H9 (cell line): ENCODE measurements around the gene PC. TPM values are rescaled to one million over a fixed set of nuclear protein-coding genes. Genes with fewer than 3 reads are reported as not detected.

Source experiments
- DNase-seq: peaks from one replicate; pipeline ENCODE4 v3.0.0-alpha.2; 2017
- H2AFZ ChIP-seq: one replicate; pipeline ENCODE4 v1.6.1; 2013; ENCODE audit warnings: mild to moderate bottlenecking, low read length, control low read depth, moderate library complexity
- H2AK5ac ChIP-seq: 2 replicates; pipeline ENCODE4 v1.6.1; 2013; ENCODE audit warnings: low read length, control low read depth, mixed read lengths; ENCODE audit not compliant: insufficient read length
- H2BK120ac ChIP-seq: one replicate; pipeline ENCODE4 v1.6.1; 2013; ENCODE audit warnings: low read depth, mild to moderate bottlenecking, low read length, control low read depth, inconsistent platforms; ENCODE audit not compliant: poor library complexity, severe bottlenecking
- H2BK12ac ChIP-seq: 2 replicates; pipeline ENCODE4 v1.6.1; 2013; ENCODE audit warnings: low read length, control low read depth, mixed read lengths, low read depth; ENCODE audit not compliant: insufficient read length
- H2BK15ac ChIP-seq: 2 replicates; pipeline ENCODE4 v1.6.1; 2013; ENCODE audit warnings: low read depth, low read length, control low read depth
- H2BK20ac ChIP-seq: one replicate; pipeline ENCODE4 v1.6.1; 2013; ENCODE audit warnings: low read depth, mild to moderate bottlenecking, low read length, control low read depth, inconsistent platforms; ENCODE audit not compliant: poor library complexity, severe bottlenecking
- H2BK5ac ChIP-seq: 2 replicates; pipeline ENCODE4 v1.6.1; 2013; ENCODE audit warnings: low read length, control low read depth, mixed read lengths; ENCODE audit not compliant: insufficient read length
- H3K14ac ChIP-seq: 2 replicates; pipeline ENCODE4 v1.6.1; 2013; ENCODE audit warnings: low read length, control low read depth; ENCODE audit not compliant: insufficient read depth
- H3K18ac ChIP-seq: 2 replicates; pipeline ENCODE4 v1.6.1; 2013; ENCODE audit warnings: low read depth, mild to moderate bottlenecking, mixed read lengths, low read length, control low read depth; ENCODE audit not compliant: insufficient read length
- H3K23ac ChIP-seq: 2 replicates; pipeline ENCODE4 v1.6.1; 2013; ENCODE audit warnings: low read length, control low read depth, mixed read lengths, low read depth; ENCODE audit not compliant: insufficient read length
- H3K23me2 ChIP-seq: 2 replicates; pipeline ENCODE4 v1.6.1; 2013; ENCODE audit warnings: low read depth, mild to moderate bottlenecking, mixed read lengths, low read length, control low read depth; ENCODE audit not compliant: insufficient read length, poor library complexity, severe bottlenecking
- H3K27ac ChIP-seq: 2 replicates; pipeline ENCODE4 v1.5.1; 2013; ENCODE audit warnings: low read length, control low read depth, mixed read lengths, low read depth; ENCODE audit not compliant: insufficient read length
- H3K27me3 ChIP-seq: 2 replicates; pipeline ENCODE4 v1.6.1; 2013; ENCODE audit warnings: low read length, control low read depth, inconsistent platforms; ENCODE audit not compliant: insufficient read depth
- H3K4ac ChIP-seq: 2 replicates; pipeline ENCODE4 v1.6.1; 2013; ENCODE audit warnings: low read depth, mild to moderate bottlenecking, control low read depth, inconsistent platforms, low read length, moderate library complexity
- H3K4me1 ChIP-seq: 2 replicates; pipeline ENCODE4 v1.6.1; 2013; ENCODE audit warnings: low read length, control low read depth, inconsistent platforms; ENCODE audit not compliant: insufficient read depth
- H3K4me2 ChIP-seq: 2 replicates; pipeline ENCODE4 v1.6.1; 2013; ENCODE audit warnings: low read length, control low read depth, mixed read lengths; ENCODE audit not compliant: insufficient read length, insufficient read depth
- H3K56ac ChIP-seq: 2 replicates; pipeline ENCODE4 v1.6.1; 2013; ENCODE audit warnings: low read depth, mild to moderate bottlenecking, mixed read lengths, low read length, control low read depth; ENCODE audit not compliant: insufficient read length
- H3K79me1 ChIP-seq: 2 replicates; pipeline ENCODE4 v1.6.1; 2013; ENCODE audit warnings: low read depth, mild to moderate bottlenecking, moderate library complexity, low read length, control low read depth, inconsistent platforms; ENCODE audit not compliant: insufficient read depth, poor library complexity, severe bottlenecking
- H3K79me2 ChIP-seq: 2 replicates; pipeline ENCODE4 v1.6.1; 2013; ENCODE audit warnings: low read length, control low read depth, inconsistent platforms; ENCODE audit not compliant: insufficient read depth
- H3K9ac ChIP-seq: 2 replicates; pipeline ENCODE4 v1.6.1; 2013; ENCODE audit warnings: low read length, control low read depth, mixed read lengths; ENCODE audit not compliant: insufficient read length; ENCODE audit errors: extremely low read depth
- H3K9me3 ChIP-seq: one replicate; pipeline ENCODE4 v1.6.1; 2013; ENCODE audit warnings: low read depth, low read length, inconsistent platforms; ENCODE audit not compliant: control insufficient read depth
- H3T11ph ChIP-seq: one replicate; pipeline ENCODE4 v1.6.1; 2013; ENCODE audit warnings: mild to moderate bottlenecking, low read length, control low read depth, inconsistent platforms
- H4K20me1 ChIP-seq: one replicate; pipeline ENCODE4 v1.6.1; 2013; ENCODE audit not compliant: control insufficient read depth, insufficient read length, insufficient read depth
- H4K5ac ChIP-seq: 2 replicates; pipeline ENCODE4 v1.6.1; 2013; ENCODE audit warnings: low read depth, mild to moderate bottlenecking, mixed read lengths, low read length, control low read depth; ENCODE audit not compliant: insufficient read length
- H4K8ac ChIP-seq: replicated peaks from 2 replicates; pipeline ENCODE4 v1.6.1; 2013; ENCODE audit warnings: low read length, control low read depth, mixed read lengths, low read depth; ENCODE audit not compliant: insufficient read length
- H4K91ac ChIP-seq: 2 replicates; pipeline ENCODE4 v1.6.1; 2013; ENCODE audit warnings: low read depth, mild to moderate bottlenecking, moderate library complexity, mixed read lengths, low read length, control low read depth; ENCODE audit not compliant: insufficient read length
- H3K27ac Mint-ChIP-seq, 3 experiments: 2 replicates in 2 of 3; 3 replicates in 1 of 3; pipeline ENCODE4 v1.8.0; 2020 to 2021; ENCODE audit warnings: mixed read lengths in 3 of 3, mild to moderate bottlenecking in 1 of 3, moderate library complexity in 1 of 3
- H3K27me3 Mint-ChIP-seq: 2 replicates; pipeline ENCODE4 v1.8.0; 2021; ENCODE audit warnings: low read depth, mild to moderate bottlenecking, moderate library complexity, mixed read lengths
- H3K36me3 Mint-ChIP-seq, 3 experiments: 2 replicates in 2 of 3; 3 replicates in 1 of 3; pipeline ENCODE4 v1.8.0; 2020 to 2021; ENCODE audit warnings: low read depth in 3 of 3, mixed read lengths in 3 of 3; ENCODE audit not compliant: insufficient read depth in 1 of 3
- H3K4me1 Mint-ChIP-seq, 2 experiments: 2 replicates each; pipeline ENCODE4 v1.8.0; 2020; ENCODE audit warnings: mixed read lengths in 2 of 2
- H3K4me3 Mint-ChIP-seq, 2 experiments: 2 replicates in 1 of 2; 3 replicates in 1 of 2; pipeline ENCODE4 v1.8.0; 2020 to 2021; ENCODE audit warnings: mild to moderate bottlenecking in 2 of 2, mixed read lengths in 2 of 2, moderate library complexity in 1 of 2
- H3K9me3 Mint-ChIP-seq, 2 experiments: 2 replicates in 1 of 2; 3 replicates in 1 of 2; pipeline ENCODE4 v1.8.0; 2020; ENCODE audit warnings: mild to moderate bottlenecking in 2 of 2, mixed read lengths in 2 of 2, moderate library complexity in 1 of 2
- CTCF ChIP-seq: fragments of 200-600 bp; sonication (generic); conservative IDR thresholded peaks from 3 replicates; pipeline ENCODE4 v1.8.0; 2021; ENCODE audit warnings: antibody characterized with exemption, mild to moderate bottlenecking
- WGBS: extraction: QIAGEN DNeasy Blood & Tissue Kit; methylation state at CpG from one replicate; pipeline ENCODE4 v1.1.7; 2013; ENCODE audit warnings: missing lambda C conversion rate, low lambda C conversion rate, mixed read lengths; ENCODE audit not compliant: insufficient read length; ENCODE audit errors: extremely low coverage; 5-methylcytosine and 5-hydroxymethylcytosine counted together
- total RNA-seq: library from RNA; stranded (reverse); gene quantifications from 2 replicates; pipeline ENCODE4 v1.2.1, GENCODE V29; 2021

The PC gene
- total RNA-seq, 1 experiment from 2014 or later, result 32.6 TPM

- no peak for TF ChIP-seq CTCF
- H2BK20ac ChIP-seq, result no peak overlapping the region
- H3K4ac ChIP-seq, result no peak overlapping the region
- H3K79me2 ChIP-seq, result no peaks in the 10 kb centered on the region
- no peaks in the 10 kb centered on the region for H3K27me3 ChIP-seq
- H3K23ac ChIP-seq, result no peak overlapping the region
- no peaks in the 10 kb centered on the region for H3K9me3 ChIP-seq
- H2AFZ ChIP-seq, result no peak overlapping the region
- H3K4me2 ChIP-seq, result no peak overlapping the region
- no peak overlapping the region for H3T11ph ChIP-seq
- H3K9me3 Mint-ChIP-seq, result peaks cover 0 to 3% of the 10 kb centered on the region in 2 experiments; a peak in 1 of 5 replicates
- no peaks in the 10 kb centered on the region for H3K4me1 ChIP-seq
- no peak overlapping the region for H4K91ac ChIP-seq
- H2BK120ac ChIP-seq, result no peak overlapping the region
- no peak overlapping the region for H3K9ac ChIP-seq
- no peak overlapping the region for H2AK5ac ChIP-seq
- H2BK12ac ChIP-seq, result no peak overlapping the region
- peak overlapping the region in 1 of 3 experiments; percentile 10; a peak in 1 of 7 replicates for H3K27ac Mint-ChIP-seq
- no peak overlapping the region for H2BK15ac ChIP-seq
- H4K8ac ChIP-seq, result no peak overlapping the region
- H3K23me2 ChIP-seq, result no peaks in the 10 kb centered on the region
- no peak overlapping the region for H3K27ac ChIP-seq
- H3K4me1 Mint-ChIP-seq, result peaks cover 3 to 4% of the 10 kb centered on the region in 2 experiments
- no peaks in the 10 kb centered on the region for H3K79me1 ChIP-seq
- no peaks in the 10 kb centered on the region for H3K27me3 Mint-ChIP-seq
- H2BK5ac ChIP-seq, result no peak overlapping the region
- H4K20me1 ChIP-seq, result no peaks in the 10 kb centered on the region
- no peak overlapping the region for H3K4me3 Mint-ChIP-seq
- H4K5ac ChIP-seq, result no peak overlapping the region
- H3K36me3 Mint-ChIP-seq, result peaks cover 0 to 40% (median 24%) of the 10 kb centered on the region in 3 experiments; a peak in 4 of 7 replicates
- DNase-seq, result no peak
- WGBS, result no CpG with 5 or more reads among the region's 4 CpGs
- H3K18ac ChIP-seq, result no peak overlapping the region
- H3K14ac ChIP-seq, result no peak overlapping the region
- H3K56ac ChIP-seq, result no peak overlapping the region
These were observed 134.5 kb downstream of the PC start for GRCh38 chr11:66823700-66824099.
